HG02981 (cell line): ENCODE data around the gene CA10.

ENCODE experiments used
- ATAC-seq: cut with Tn5 transposase; IDR thresholded peaks from one replicate; pipeline ENCODE4 v1.9.1; 2021; ENCODE audit warnings: mild to moderate bottlenecking, moderate library complexity; ENCODE audit not compliant: unreplicated experiment

Gene CA10

GRCh38 chr17:51661403-51661802 is 497.1 kb downstream of the CA10 start:
- no peak for ATAC-seq

- ATAC-seq, result no peak
Observed at GRCh38 chr17:51660266-51660665, 498.2 kb downstream of the CA10 start.

GRCh38 chr17:51657224-51657623 is 501.3 kb downstream of the CA10 start:
- no peak for ATAC-seq

GRCh38 chr17:51653878-51654277 is 504.6 kb downstream of the CA10 start:
- no peak for ATAC-seq

- ATAC-seq, result no peak
Observed at GRCh38 chr17:51652529-51652928, 506.0 kb downstream of the CA10 start.

- ATAC-seq, result no peak
Observed at GRCh38 chr17:51651513-51652298, 506.8 kb downstream of the CA10 start.

GRCh38 chr17:51650772-51651171 is 507.7 kb downstream of the CA10 start:
- ATAC-seq, result no peak

- no peak for ATAC-seq
Observed at GRCh38 chr17:51650202-51650601, 508.3 kb downstream of the CA10 start.

GRCh38 chr17:51647826-51648225 is 510.7 kb downstream of the CA10 start:
- no peak for ATAC-seq

GRCh38 chr17:51647067-51647466 is 511.4 kb downstream of the CA10 start:
- ATAC-seq, result no peak

GRCh38 chr17:51646539-51646938 is 512.0 kb downstream of the CA10 start:
- ATAC-seq, result no peak

GRCh38 chr17:51645056-51645455 is 513.5 kb downstream of the CA10 start:
- ATAC-seq, result no peak

GRCh38 chr17:51643702-51644490 is 514.6 kb downstream of the CA10 start:
- no peak for ATAC-seq

GRCh38 chr17:51642029-51642428 is 516.5 kb downstream of the CA10 start:
- no peak for ATAC-seq

GRCh38 chr17:51640108-51640622 is 518.3 kb downstream of the CA10 start:
- ATAC-seq, result no peak

GRCh38 chr17:51638971-51639370 is 519.5 kb downstream of the CA10 start:
- no peak for ATAC-seq

- ATAC-seq, result no peak
Observed at GRCh38 chr17:51636291-51636690, 522.2 kb downstream of the CA10 start.

- no peak for ATAC-seq
Observed at GRCh38 chr17:51630101-51630671, 528.3 kb downstream of the CA10 start.

GRCh38 chr17:51629232-51629631 is 529.3 kb downstream of the CA10 start:
- no peak for ATAC-seq

GRCh38 chr17:51627779-51628178 is 530.7 kb downstream of the CA10 start:
- ATAC-seq, result no peak

- ATAC-seq, result no peak
Observed at GRCh38 chr17:51618476-51618875, 540.0 kb downstream of the CA10 start.

- no peak for ATAC-seq
Observed at GRCh38 chr17:51617986-51618385, 540.5 kb downstream of the CA10 start.
